GM21381 (cell line): ENCODE results near the gene CNRIP1.

Experiments used
- ATAC-seq: cut with Tn5 transposase; IDR thresholded peaks from one replicate; pipeline ENCODE4 v1.9.1; 2021; ENCODE audit warnings: mild to moderate bottlenecking, moderate library complexity; ENCODE audit not compliant: unreplicated experiment

CNRIP1 gene

DNA sequence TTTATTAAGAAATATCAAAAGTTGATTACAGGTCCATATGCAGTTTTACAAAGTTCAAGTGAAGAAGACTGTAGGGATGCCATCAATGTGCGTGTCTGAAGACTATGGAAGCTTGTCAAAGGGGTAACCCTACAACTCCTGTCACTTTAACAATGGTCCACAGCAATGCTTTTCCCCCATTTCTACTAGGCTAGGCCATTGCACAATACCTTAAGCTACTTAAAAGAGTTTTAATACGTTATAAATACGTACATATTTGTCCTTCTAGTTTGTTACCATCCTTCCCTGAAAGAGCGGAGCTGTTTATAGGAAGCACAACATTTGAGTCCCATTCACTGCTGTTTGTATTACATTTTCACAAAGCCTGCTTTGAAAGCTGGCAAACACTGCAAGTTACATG is 26.7 kb downstream of the CNRIP1 start:
- ATAC-seq: no peak

DNA sequence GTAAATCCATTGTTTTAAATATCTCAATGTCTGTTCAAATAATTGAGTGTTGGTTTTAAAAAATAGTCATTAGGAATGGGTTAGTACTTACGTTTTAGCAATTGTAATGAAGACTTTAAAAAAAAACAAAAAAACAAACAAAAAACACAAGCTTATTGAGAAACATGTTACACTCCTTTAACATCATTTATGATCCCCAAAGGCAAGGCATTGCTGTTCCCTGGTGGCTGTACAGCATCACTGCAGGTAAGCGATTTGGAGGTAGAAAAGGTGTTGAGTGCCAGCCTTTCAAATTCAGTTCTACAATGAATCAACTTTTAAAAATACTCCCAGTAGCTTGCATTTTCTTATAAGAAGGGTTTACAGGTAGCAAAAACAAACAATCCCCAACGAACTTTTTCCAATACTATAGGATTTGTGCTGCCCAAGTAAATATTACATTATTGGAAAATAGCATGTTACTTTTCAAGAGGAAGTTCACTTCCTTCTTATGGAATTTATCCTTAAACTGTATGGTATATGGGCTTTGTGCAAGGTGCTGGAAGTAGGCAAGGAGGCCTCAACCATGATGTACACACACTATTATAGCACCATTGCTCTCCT is 27.5 kb downstream of the CNRIP1 start:
- ATAC-seq: peak; percentile 63

DNA sequence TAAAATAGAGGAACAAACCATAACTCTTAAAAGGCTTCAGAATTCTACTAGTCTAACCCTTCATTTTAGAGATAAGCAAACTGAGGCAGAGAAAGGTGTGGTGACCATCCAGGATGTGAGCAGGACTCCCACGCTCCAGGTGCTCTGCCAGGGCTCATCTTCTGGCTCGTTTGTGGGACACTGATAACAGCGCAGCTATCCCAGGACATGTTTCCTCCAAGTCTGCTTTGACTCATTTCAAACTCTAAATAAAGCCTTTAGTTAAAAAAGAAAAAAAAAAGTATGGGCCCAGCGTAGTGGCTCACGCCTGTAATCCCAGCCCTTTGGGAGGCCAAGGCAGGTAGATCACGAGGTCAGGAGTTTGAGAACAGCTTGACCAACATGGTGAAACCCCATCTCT is 28.4 kb downstream of the CNRIP1 start:
- no peak for ATAC-seq

GRCh38 chr2:68290901-68291300 is 28.8 kb downstream of the CNRIP1 start:
- ATAC-seq: no peak

GRCh38 chr2:68287580-68288441 is 31.9 kb downstream of the CNRIP1 start:
- ATAC-seq: no peak

DNA sequence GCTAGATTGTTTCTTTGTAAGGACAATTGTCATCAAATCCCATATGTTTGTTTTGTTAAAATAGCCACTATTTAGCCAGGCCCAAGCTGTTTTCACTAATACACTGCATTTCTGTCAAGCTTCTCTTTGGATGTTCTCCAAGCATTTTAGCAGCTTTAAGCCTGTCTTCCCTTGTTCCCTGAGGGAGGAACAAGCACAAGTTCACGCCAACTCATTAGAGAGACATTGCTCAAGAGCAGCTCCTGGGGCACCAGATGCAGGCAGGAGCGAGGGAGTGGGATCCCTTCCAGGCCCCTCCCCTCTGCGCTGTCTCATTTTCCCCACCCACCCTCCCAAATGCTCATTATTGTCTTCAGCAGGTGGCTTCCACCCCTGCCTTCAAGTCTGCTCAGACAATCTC is 34.9 kb downstream of the CNRIP1 start:
- ATAC-seq: no peak

- no peak for ATAC-seq
Measured at GRCh38 chr2:68283419-68283812, 36.3 kb downstream of the CNRIP1 start.

DNA sequence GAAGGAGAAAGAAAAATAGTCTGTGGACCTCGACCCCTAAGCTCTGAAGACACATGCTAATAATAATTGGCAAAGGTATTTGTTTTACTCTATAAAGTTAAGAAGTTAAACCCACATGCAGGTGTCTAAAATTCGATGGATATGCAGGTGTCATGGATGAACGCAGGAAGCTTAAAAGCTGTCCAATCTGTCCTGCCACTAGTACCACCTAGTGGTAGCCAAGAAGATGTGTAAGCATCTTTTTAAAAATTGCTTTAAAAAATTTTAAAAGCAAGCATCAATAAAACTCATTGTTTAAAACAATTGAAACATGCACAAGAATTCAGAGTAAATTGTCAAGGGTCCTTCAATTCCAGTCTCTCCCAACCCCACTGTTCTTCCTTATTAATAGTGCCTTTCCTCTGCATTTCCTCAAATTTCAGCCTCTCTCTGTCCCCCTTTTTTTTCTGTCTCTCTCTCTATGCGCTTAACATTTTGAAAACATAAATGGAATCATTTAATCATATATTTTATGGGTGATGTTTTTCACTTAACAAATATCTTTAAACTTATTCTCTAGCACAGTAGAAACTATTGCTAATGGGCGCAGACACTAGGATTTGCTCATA is 36.8 kb downstream of the CNRIP1 start:
- ATAC-seq: no peak

GRCh38 chr2:68280796-68281195 is 39.0 kb downstream of the CNRIP1 start:
- ATAC-seq: no peak

DNA sequence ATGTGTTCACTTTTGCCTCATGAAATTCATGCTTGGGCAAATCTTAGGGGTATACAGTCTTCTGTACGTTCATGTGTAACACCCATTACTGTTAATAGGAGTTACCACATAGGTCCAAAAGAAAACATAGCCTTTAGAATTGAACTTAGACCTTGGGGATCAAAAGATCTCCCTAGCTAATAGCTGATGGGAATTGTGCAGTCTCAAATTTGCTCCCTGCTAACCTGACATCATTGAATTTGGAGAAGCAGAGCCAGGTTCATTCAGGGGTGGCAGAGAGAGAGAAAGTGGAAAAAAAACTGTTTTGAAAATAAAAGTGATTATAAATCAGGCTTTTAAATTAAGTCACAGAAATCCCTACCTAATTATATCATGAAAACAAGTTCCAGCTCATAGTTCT is 39.4 kb downstream of the CNRIP1 start:
- no peak for ATAC-seq

- ATAC-seq: no peak
Measured at GRCh38 chr2:68279691-68280090, 40.1 kb downstream of the CNRIP1 start.

- no peak for ATAC-seq
Measured at GRCh38 chr2:68278169-68278568, 41.6 kb downstream of the CNRIP1 start.

- ATAC-seq: no peak
Measured at GRCh38 chr2:68274022-68274421, 45.7 kb downstream of the CNRIP1 start.

DNA sequence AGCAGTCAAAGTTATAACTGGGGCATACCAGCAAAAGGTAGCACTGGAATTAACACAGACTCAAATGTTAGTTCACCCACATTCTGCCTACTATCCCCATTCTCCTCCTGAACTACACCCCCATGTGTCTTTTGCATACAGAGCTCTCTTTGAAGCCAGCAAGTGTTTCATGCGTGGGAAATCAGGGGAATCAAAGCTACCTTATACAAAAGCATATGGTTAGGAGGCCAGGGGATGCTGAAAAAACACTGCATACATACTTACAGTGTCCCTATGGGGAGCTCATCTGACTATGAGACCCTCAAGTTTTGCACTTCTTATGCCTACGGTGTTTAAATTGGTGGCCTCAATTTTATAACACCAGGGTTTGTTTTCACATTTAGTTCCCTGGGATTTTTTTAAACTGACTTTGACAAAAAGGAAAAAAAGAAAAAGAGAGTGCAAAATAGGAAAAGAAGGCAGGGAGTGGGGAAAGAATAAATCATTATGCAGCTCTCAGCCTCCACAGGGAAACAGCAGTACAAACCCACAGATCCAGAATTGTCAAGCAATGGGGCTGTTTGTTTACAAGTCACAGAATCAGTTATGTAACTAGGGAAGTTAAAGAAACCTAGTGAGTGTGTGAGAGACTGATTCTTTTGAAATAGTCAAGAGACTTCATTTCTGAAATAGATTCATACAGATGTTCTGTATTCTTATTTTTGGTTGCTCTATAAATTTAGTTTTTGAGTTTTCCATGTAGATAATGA is 47.3 kb downstream of the CNRIP1 start:
- no peak for ATAC-seq

DNA sequence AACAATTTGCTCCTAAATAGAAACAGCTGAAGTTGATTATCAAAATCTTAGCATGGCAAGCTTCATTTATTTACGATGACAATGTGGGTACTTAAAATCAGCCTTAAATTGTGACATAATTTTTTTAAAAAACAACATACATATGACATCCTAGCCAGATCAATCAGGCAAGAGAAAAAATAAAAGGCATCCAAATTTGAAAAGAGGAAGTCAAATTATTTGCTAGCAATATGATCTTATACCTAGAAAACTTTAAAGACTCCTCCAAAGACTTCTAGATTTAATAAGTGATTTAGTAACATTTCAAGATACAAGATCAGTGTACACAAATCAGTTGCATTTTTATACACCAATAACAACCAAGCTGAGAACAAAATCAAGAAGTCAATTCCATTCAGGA is 53.1 kb downstream of the CNRIP1 start:
- ATAC-seq: no peak

DNA sequence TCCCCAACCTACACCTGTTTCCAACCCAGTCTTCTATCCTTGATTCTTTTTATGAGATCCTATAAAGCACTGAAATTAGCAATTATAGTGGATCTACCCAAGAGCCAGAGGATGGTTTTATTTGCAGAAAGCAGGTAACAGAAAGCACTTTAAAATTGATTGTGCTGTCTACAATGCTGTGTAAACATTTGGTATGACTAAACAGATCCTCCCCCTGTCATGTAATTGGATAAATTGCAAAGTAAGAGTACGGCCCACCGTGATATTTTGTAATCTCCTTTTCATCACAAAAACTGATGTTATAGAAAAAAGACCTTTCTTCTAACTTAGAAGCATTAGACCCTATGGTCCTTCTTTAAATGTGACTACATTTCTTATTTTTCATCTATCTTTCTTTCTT is 56.1 kb downstream of the CNRIP1 start:
- ATAC-seq: no peak

DNA sequence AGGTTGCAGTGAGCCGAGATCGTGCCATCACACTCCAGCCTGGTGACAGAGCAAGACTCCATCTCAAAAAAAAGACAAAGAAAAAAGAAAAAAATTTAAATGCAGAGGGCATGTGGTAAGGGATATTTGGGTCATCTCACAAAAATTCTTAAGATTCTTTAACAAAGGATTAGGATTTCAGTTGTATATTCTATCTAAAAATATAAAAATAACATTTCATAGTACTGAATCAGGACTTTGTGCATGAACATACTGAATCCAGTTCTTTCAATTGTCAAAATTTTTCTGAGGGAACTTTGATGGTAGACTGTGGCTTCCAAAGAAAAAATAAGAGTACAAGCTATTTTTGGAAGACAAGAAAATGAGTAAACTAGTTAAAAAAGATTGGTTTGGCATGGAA is 60.9 kb downstream of the CNRIP1 start:
- ATAC-seq: no peak

GRCh38 chr2:68256093-68256450 is 63.7 kb downstream of the CNRIP1 start:
- no peak for ATAC-seq

DNA sequence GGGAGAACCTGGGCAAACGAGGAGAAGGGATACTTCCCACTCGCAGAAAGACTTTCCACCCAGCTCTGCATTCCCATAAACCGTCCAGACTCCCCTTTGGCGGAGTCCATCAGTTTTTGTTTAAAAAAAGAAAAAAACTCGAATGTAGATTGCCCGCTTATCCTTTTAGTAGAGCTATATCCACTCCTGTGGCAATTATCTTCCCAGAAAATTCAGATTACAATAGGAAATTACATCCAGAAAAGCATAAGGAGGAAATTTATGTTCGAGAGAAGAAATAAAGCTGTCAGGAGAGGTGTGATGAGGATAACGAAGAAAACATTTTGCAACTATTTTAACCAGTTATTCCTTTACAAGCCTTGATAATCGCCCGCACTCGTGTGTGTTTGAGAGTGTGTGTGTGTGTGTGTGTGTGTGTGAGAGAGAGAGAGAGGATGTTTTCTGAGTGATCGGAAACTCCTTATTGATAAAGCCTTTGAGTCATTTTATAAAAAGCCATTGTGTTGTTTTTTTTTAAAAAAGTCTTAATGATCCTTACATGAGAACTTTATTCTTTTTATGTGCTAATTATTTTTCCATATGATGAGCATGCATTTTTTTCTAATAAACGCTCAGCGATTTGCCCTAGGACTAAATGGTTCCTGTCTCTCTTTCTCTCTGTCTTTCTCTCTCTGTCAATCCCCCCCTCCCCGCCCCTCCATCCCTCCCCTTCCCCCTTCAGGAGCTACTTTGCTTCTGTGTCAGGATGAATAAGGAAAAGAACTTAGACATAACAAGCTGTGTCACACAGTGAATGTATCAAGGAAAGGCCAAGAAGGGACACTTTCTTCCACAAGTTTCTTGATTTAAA is 66.3 kb downstream of the CNRIP1 start:
- ATAC-seq: no peak

GRCh38 chr2:68252400-68253218 is 67.1 kb downstream of the CNRIP1 start, which contains the start of gene PPP3R1:
TSS of gene PPP3R1 (minus strand) at chr2:68252532. CDS start at chr2:68252127, 405 bp downstream.
- ATAC-seq: peak; percentile 75
